Stimulated activated naive CD8-positive, alpha-beta T cell treated with anti-CD3 and anti-CD28 coated beads, Interleukin-15, Interleukin-2, amounts not matched to agents 100 ng/mL and 50 ng/mL, for 24 hours (primary cell): ENCODE results near the gene PDHX.
A peak's percentile ranks its signal among the peaks of the same experiment; 100 is the strongest.

Experiments used
- H3K27ac Mint-ChIP-seq: one replicate; pipeline ENCODE4 v1.8.0; 2021; ENCODE audit warnings: mild to moderate bottlenecking, mixed read lengths
- H3K27me3 Mint-ChIP-seq: one replicate; pipeline ENCODE4 v1.8.0; 2021; ENCODE audit warnings: mixed read lengths
- H3K36me3 Mint-ChIP-seq: one replicate; pipeline ENCODE4 v1.8.0; 2021; ENCODE audit warnings: low read depth, mixed read lengths
- H3K4me1 Mint-ChIP-seq: one replicate; pipeline ENCODE4 v1.8.0; 2021; ENCODE audit warnings: low read depth, mixed read lengths
- H3K4me3 Mint-ChIP-seq: one replicate; pipeline ENCODE4 v1.8.0; 2021; ENCODE audit warnings: mild to moderate bottlenecking, mixed read lengths
- H3K9me3 Mint-ChIP-seq: one replicate; pipeline ENCODE4 v1.8.0; 2021; ENCODE audit warnings: mixed read lengths

The PDHX gene

GRCh38 chr11:34978236-34979191, 62.1 kb downstream of the PDHX start:
- Mint-ChIP-seq H3K4me3 (no peak overlapping the region), H3K27ac (no peak overlapping the region), H3K27me3 (no peaks in the 10 kb centered on the region), H3K9me3 (no peaks in the 10 kb centered on the region), H3K4me1 (peaks cover 11% of the 10 kb centered on the region), H3K36me3 (peaks cover 57% of the 10 kb centered on the region)

- Mint-ChIP-seq H3K9me3 (no peaks in the 10 kb centered on the region), H3K4me3 (no peak overlapping the region), H3K27me3 (no peaks in the 10 kb centered on the region), H3K36me3 (peaks cover 43% of the 10 kb centered on the region), H3K4me1 (peaks cover 9% of the 10 kb centered on the region), H3K27ac (no peak overlapping the region)
These were observed 68.1 kb downstream of the PDHX start for GRCh38 chr11:34984514-34984913.

GRCh38 chr11:34986883-34987520, 70.6 kb downstream of the PDHX start:
- Mint-ChIP-seq H3K27me3 (no peaks in the 10 kb centered on the region), H3K4me1 (peaks cover 6% of the 10 kb centered on the region), H3K9me3 (no peaks in the 10 kb centered on the region), H3K27ac (no peak overlapping the region), H3K36me3 (peaks cover 35% of the 10 kb centered on the region), H3K4me3 (no peak overlapping the region)

DNA sequence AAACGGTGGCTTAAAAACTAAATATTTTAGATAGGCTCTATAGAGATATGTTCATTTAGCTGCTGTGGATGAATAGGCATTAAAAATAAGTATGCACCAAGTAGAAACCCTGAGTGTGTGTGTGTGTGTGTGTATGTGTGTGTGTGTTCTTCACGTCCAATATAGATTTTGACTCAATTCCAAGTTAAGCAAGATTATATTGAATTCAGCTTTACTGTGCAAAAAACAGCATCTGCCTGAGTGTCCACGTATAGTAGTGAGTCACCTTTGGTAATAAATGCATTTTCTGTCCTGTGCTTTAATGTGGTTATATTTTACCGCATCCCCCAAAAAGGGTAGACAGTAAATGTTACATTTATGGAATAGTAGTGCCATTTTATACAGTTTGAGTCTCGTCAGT, 71.2 kb downstream of the PDHX start:
- Mint-ChIP-seq H3K36me3 (peaks cover 29% of the 10 kb centered on the region), H3K27ac (no peak overlapping the region), H3K4me1 (peaks cover 6% of the 10 kb centered on the region), H3K4me3 (no peak overlapping the region), H3K9me3 (no peaks in the 10 kb centered on the region), H3K27me3 (no peaks in the 10 kb centered on the region)

- Mint-ChIP-seq H3K27me3 (no peaks in the 10 kb centered on the region), H3K27ac (no peak overlapping the region), H3K4me3 (no peak overlapping the region), H3K36me3 (peaks cover 34% of the 10 kb centered on the region), H3K4me1 (peaks cover 6% of the 10 kb centered on the region), H3K9me3 (no peaks in the 10 kb centered on the region)
These were observed 72.2 kb downstream of the PDHX start for GRCh38 chr11:34988294-34989255.

GRCh38 chr11:34990916-34991315, 74.5 kb downstream of the PDHX start:
- H3K27me3 Mint-ChIP-seq = no peaks in the 10 kb centered on the region
- no peak overlapping the region for H3K4me3 Mint-ChIP-seq
- H3K9me3 Mint-ChIP-seq = no peaks in the 10 kb centered on the region
- peaks cover 16% of the 10 kb centered on the region for H3K36me3 Mint-ChIP-seq
- H3K27ac Mint-ChIP-seq = no peak overlapping the region
- H3K4me1 Mint-ChIP-seq = peaks cover 6% of the 10 kb centered on the region

GRCh38 chr11:34994854-34995253, 78.4 kb downstream of the PDHX start:
- H3K9me3 Mint-ChIP-seq = no peaks in the 10 kb centered on the region
- no peak overlapping the region for H3K4me3 Mint-ChIP-seq
- peaks cover 20% of the 10 kb centered on the region for H3K4me1 Mint-ChIP-seq

GRCh38 chr11:34996958-34997357, 80.5 kb downstream of the PDHX start:
- no peaks in the 10 kb centered on the region for H3K27me3 Mint-ChIP-seq
- no peak overlapping the region for H3K4me3 Mint-ChIP-seq
- peaks cover 8% of the 10 kb centered on the region for H3K36me3 Mint-ChIP-seq
- no peaks in the 10 kb centered on the region for H3K9me3 Mint-ChIP-seq
- H3K27ac Mint-ChIP-seq = no peak overlapping the region
- H3K4me1 Mint-ChIP-seq = peaks cover 24% of the 10 kb centered on the region

More at GRCh38 chr11:34994854-34995253, 78.4 kb downstream of the PDHX start:
- no peak overlapping the region for H3K27ac Mint-ChIP-seq
- H3K27me3 Mint-ChIP-seq = no peaks in the 10 kb centered on the region
- H3K36me3 Mint-ChIP-seq = peaks cover 8% of the 10 kb centered on the region

DNA sequence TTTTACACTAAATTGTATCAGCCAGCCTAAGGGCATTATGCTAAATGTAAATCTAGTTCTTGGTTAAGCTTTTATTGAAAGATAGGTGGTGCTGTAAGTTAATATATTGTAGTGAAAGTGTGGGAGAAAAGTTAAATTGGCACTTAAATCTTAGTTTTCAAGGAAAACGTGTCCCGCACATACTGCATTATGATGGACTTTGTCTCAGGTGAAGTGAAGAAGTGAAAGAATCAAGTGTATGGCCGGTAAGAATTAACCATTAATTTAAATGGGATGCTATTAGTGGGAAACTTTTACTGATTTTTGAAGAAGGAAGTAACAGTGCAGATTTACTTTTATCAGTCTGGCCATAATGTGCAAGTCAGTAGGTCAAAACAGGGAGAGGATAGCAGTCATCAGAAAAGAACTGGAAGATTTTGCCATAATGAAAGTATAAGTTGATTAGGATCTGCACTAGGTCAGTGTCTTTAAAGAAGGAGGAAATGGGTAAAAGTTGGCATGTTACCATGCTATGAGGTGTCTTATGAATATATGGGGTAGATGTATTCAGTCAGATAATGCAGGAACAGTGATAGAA, 81.6 kb downstream of the PDHX start:
- Mint-ChIP-seq H3K4me1 (peaks cover 28% of the 10 kb centered on the region), H3K27ac (peak overlapping the region; percentile 7), H3K36me3 (peaks cover 7% of the 10 kb centered on the region), H3K9me3 (no peaks in the 10 kb centered on the region), H3K27me3 (no peaks in the 10 kb centered on the region), H3K4me3 (peak overlapping the region; percentile 4)

- no peak overlapping the region for H3K4me3 Mint-ChIP-seq
These were observed 83.0 kb downstream of the PDHX start for GRCh38 chr11:34999453-34999852.

GRCh38 chr11:35003186-35003585, 86.8 kb downstream of the PDHX start:
- Mint-ChIP-seq H3K27ac (no peak overlapping the region), H3K36me3 (no peaks in the 10 kb centered on the region), H3K4me3 (no peak overlapping the region), H3K9me3 (no peaks in the 10 kb centered on the region), H3K4me1 (peaks cover 67% of the 10 kb centered on the region), H3K27me3 (no peaks in the 10 kb centered on the region)

More at GRCh38 chr11:34999453-34999852, 83.0 kb downstream of the PDHX start:
- H3K36me3 Mint-ChIP-seq = no peaks in the 10 kb centered on the region
- H3K27ac Mint-ChIP-seq = no peak overlapping the region
- H3K9me3 Mint-ChIP-seq = no peaks in the 10 kb centered on the region
- H3K4me1 Mint-ChIP-seq = peaks cover 42% of the 10 kb centered on the region
- H3K27me3 Mint-ChIP-seq = no peaks in the 10 kb centered on the region

DNA sequence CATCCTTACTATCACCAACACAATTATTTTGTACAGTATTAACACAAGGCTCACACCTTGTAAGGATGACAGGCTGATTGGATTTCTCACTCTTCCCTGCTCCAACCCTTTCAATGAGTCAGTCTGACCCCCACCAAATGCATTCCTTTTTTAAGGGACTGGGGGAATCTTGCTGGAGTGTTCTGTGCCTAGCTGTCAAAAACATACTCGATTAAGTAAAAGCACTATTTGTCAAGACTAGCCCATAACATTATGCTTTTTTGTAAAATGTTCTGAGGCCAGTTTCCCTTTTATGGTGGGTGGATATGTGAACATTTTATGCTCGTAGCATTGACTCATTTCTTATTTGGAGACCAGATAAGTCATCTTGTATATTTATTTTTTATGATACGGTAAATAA, 87.2 kb downstream of the PDHX start:
- Mint-ChIP-seq H3K9me3 (no peaks in the 10 kb centered on the region), H3K36me3 (no peaks in the 10 kb centered on the region), H3K4me1 (peaks cover 64% of the 10 kb centered on the region), H3K27ac (no peak overlapping the region), H3K4me3 (no peak overlapping the region), H3K27me3 (no peaks in the 10 kb centered on the region)

DNA sequence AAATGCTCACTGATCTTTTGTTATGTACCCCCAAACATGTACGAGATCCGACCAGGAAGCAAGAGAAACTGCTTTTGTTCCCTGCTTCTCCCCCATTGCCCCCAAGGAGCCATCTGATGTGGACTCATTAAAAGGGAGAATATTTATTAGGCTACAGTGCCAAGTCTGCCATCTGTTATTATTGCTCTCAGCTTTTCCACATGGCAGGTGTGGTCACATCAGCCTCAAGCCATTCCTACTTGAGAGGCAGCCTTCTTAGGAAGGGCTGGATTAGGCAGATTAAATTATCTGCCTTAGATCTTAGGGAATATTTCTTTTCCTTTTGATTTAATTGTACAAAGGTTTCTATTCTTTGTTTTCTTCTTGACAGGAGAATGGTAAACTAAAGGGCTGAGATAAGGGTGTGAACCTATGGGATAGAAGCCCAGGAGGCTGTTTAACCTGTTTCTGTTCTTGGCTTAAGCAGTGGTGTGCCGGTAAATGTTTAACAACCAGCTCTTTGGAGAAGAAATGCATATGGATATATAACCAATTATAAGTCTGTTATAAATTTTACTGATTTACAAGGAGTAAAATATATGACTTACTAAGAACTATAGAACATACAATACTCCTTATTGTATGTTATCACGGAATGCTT, 88.8 kb downstream of the PDHX start:
- Mint-ChIP-seq H3K27me3 (no peaks in the 10 kb centered on the region), H3K36me3 (no peaks in the 10 kb centered on the region), H3K27ac (no peak overlapping the region), H3K4me3 (no peak overlapping the region), H3K4me1 (peaks cover 62% of the 10 kb centered on the region), H3K9me3 (no peaks in the 10 kb centered on the region)
